Measurements from ENCODE around the gene GFER. TPM values are rescaled to one million over a fixed set of nuclear protein-coding genes. Genes with fewer than 3 reads are reported as not detected.
A peak's percentile ranks its signal among the peaks of the same experiment; 100 is the strongest.

Gene GFER
- total and polyA plus RNA-seq, 10 of the 15 experiments (the other 5 are each of a cell fraction or from before 2014, with no cell fraction given) = 2.4 to 57.7 (median 31.3) TPM

DNA sequence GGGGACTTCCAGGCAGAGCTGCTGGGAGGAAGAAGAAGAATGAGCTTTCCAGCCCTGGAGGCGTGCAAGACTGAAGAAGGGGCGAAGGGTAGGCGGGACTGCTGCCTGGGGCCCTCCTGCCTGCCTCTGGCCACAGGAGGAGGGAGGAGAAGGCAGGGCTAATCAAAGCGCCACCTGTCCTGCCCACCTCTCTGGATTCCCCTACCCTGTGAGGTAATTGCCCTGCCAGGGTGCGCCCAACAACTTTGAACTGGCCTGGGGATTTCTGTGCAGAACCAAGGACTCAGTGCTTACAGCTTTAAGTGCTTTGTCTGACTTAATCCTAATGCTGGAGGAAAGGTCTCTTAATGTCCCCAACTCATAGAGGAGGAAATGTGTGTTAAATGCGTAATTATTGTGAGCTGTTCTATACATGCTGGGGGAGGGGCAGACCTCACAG lies 2.6 kb upstream of the GFER start, which contains the start of gene NOXO1 (continued):
- TF ChIP-seq MTA3 (IDR thresholded peaks at IDR 0.05; ENCODE audit: borderline replicate concordance, low read length) (peak; percentile 70; the same call in 1 of the 2 replicates), IKZF1 (conservative IDR thresholded peaks at IDR 0.05) (0 out of 2 replicates have a peak, but pooled peaks have one; percentile 30), NFIC (IDR thresholded peaks at IDR 0.05; ENCODE audit: low read depth, low read length) (no peak), STAT1 (conservative IDR thresholded peaks at IDR 0.05) (no peak), POLR2A (IDR thresholded peaks at IDR 0.05; ENCODE audit: low read depth, low read length) (no peak; the same call in 1 of the 2 replicates), ETV6 (conservative IDR thresholded peaks at IDR 0.05 in 1 of 2, IDR thresholded peaks at IDR 0.05 in 1 of 2; ENCODE audit: borderline replicate concordance in 1 of 2, low read depth in 1 of 2) (no peak), NR2C2 (IDR thresholded peaks at IDR 0.05; ENCODE audit: borderline replicate concordance, control insufficient read depth, insufficient read length, low read depth) (no peak), IRF4 (IDR thresholded peaks at IDR 0.05; ENCODE audit: low read depth, low read length) (no peak), ATF7 (IDR thresholded peaks at IDR 0.05; ENCODE audit: low read depth) (peak; percentile 75), BHLHE40 (IDR thresholded peaks at IDR 0.05; ENCODE audit: borderline replicate concordance in 1 of 2, low read depth in 2 of 2, low read length in 1 of 2) (peak in 1 of 2 experiments; percentile 8; a peak in 1 of 4 replicates), CREB1 (IDR thresholded peaks at IDR 0.05; ENCODE audit: low read depth) (no peak), TCF7 (IDR thresholded peaks at IDR 0.05; ENCODE audit: borderline replicate concordance) (no peak), CEBPB (IDR thresholded peaks at IDR 0.05; ENCODE audit: borderline replicate concordance in 1 of 2, low read depth in 2 of 2, low read length in 2 of 2) (no peak)

DNA sequence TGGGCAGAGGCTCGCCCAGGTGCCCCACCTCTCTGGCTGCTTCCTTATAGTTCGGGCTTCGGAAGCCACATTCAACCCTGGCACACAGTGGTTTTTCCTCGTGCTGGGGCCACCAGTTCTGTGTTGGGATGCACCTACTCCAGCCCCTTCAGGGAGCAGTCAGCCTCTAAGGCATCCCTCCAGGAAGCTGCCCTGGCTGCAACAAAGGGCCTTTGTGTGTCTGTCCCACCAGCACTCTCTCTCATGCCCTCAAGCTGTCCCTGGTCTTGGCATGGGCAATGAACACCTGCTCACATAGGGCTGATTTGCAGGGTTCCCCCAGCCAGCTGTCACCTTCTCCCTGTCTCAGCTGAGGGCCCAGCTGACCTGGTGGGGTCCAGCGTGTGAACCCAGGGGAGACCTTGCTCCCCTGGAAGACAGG lies 2.0 kb upstream of the GFER start:
- no peaks in the 10 kb centered on the region; the same call in none of the 2 replicates for H3K79me2 ChIP-seq (ENCODE audit: control insufficient read depth, insufficient read depth, low read length)
- ChIA-PET POLR2A (interaction anchor here (0.6 to 4.7 kb wide), 7 partner anchors 9 to 177 kb away, joined by 4 to 25 read pairs (median 7); partner anchors contain the start of genes MSRB1, NDUFB10, RPS2 and TBL3), SMC1A (ENCODE audit: uncharacterized antibody, unreplicated experiment) (interaction anchor here (1.2 to 1.7 kb wide), 4 partner anchors 15 to 26 kb away, joined by 3 to 7 read pairs (median 4); partner anchors contain the start of gene RPS2), RAD21 (ENCODE audit: unreplicated experiment) (interaction anchor here (0.9 to 2.6 kb wide), 5 partner anchors 9 to 155 kb away, joined by 3 to 12 read pairs (median 5); partner anchors contain the start of genes FAHD1, HAGH and RPS2), CTCF (interaction anchor here (0.7 to 1.8 kb wide), 7 partner anchors 9 to 159 kb away, joined by 3 to 5 read pairs (median 5); partner anchors contain the start of gene RNF151)
- no TSS peak for BruUV-seq (replicated peaks)
- TF ChIP-seq POLR2A (IDR thresholded peaks at IDR 0.05; ENCODE audit: low read depth, low read length) = no peak
- 0 out of 2 replicates have a peak, but pooled peaks have one; percentile 3 for TF ChIP-seq TCF12 (IDR thresholded peaks at IDR 0.05; ENCODE audit: low read depth, low read length)
- 17% methylated on average over 5 of the region's 5 CpGs for WGBS (ENCODE audit: insufficient coverage, insufficient replicate concordance, low lambda C conversion rate, missing lambda C conversion rate)
- peaks cover 5 to 18% of the 10 kb centered on the region in 2 experiments; a peak in 3 of 4 replicates for H3K36me3 ChIP-seq (ENCODE audit: control insufficient read depth in 2 of 2, insufficient read depth in 2 of 2, low read length in 1 of 2)
- no peak overlapping the region for H2AFZ ChIP-seq (ENCODE audit: control insufficient read depth, low read depth, low read length)
- no peak overlapping the region for H3K4me3 ChIP-seq
- H3K27me3 ChIP-seq (replicated peaks in 1 of 2; ENCODE audit: control insufficient read depth in 2 of 2, insufficient read depth in 2 of 2, low read length in 1 of 2) = 0 out of 4 replicates have a peak, but pooled peaks cover 0 to 5% of the 10 kb centered on the region in 2 experiments
- ATAC-seq = no peak
- H3K27ac ChIP-seq (ENCODE audit: control insufficient read depth, insufficient read depth) = no peak overlapping the region
- in situ Hi-C loops (cut with MboI) = no loop called here
- H3K9ac ChIP-seq (ENCODE audit: control insufficient read depth, insufficient read depth, low read length) = no peak overlapping the region
- no peaks in the 10 kb centered on the region for H4K20me1 ChIP-seq (ENCODE audit: control insufficient read depth, insufficient read depth)
- H3K4me2 ChIP-seq (ENCODE audit: control insufficient read depth, insufficient read depth) = no peak overlapping the region
- DNase-seq (ENCODE audit: low read depth, low spot score) = no peak
- intact Hi-C loops (cut with micrococcal nuclease; ENCODE audit: unreplicated experiment) = no loop called here
- FAIRE-seq = no peak
- H3K9me3 ChIP-seq (replicated peaks; ENCODE audit: control insufficient read depth, insufficient read depth, low read length) = no peaks in the 10 kb centered on the region
- H3K4me1 ChIP-seq (ENCODE audit: control insufficient read depth, insufficient read depth, low read length) = peaks cover 28% of the 10 kb centered on the region
